HEK293 (cell line): Measurements from ENCODE around the gene SRRM2.

Source experiments
- CTCF ChIA-PET: fragments of 350-600 bp; formaldehyde crosslinking; extraction: SDS; loops from one replicate; lab custom pipeline; 2021; ENCODE audit warnings: antibody characterized with exemption; lab: Yijun Ruan, JAX
- POLR2A ChIA-PET: fragments of 300-600 bp; formaldehyde crosslinking; extraction: SDS; loops from one replicate; lab custom pipeline; 2020; ENCODE audit warnings: antibody characterized with exemption, inconsistent platforms; lab: Yijun Ruan, JAX
- H3K27ac ChIP-seq: fragments of 200-500 bp; sonication (Bioruptor generic); 2 replicates; pipeline ENCODE4 v1.5.1; 2014; ENCODE audit warnings: low read depth, low read length, control low read depth, inconsistent platforms; ENCODE audit errors: extremely low read depth
- H3K36me3 ChIP-seq, 2 experiments: fragments of 200-500 bp in 1 of 2; sonication (Bioruptor generic) in 1 of 2; 1 replicate in 1 of 2; 2 replicates in 1 of 2; pipeline ENCODE4 v1.5.1; 2014 to 2017; ENCODE audit warnings: inconsistent platforms in 2 of 2, low read length in 2 of 2; ENCODE audit not compliant: control insufficient read depth in 2 of 2, insufficient read depth in 1 of 2
- H3K4me1 ChIP-seq: fragments of 200-500 bp; sonication (Bioruptor generic); 2 replicates; pipeline ENCODE4 v1.5.1; 2014; ENCODE audit warnings: mild to moderate bottlenecking, low read length, inconsistent platforms; ENCODE audit not compliant: control insufficient read depth, insufficient read depth
- H3K4me3 ChIP-seq: 2 replicates; pipeline ENCODE4 v1.5.1; 2011; ENCODE audit warnings: low read depth, mild to moderate bottlenecking, control low read depth, low read length, moderate library complexity
- H3K9me3 ChIP-seq: fragments of 200-500 bp; sonication (Bioruptor generic); 2 replicates; pipeline ENCODE4 v1.5.1; 2014; ENCODE audit warnings: low read depth, low read length, inconsistent platforms; ENCODE audit not compliant: control insufficient read depth, insufficient read depth
- EGR2 ChIP-seq: fragments of 450-650 bp; formaldehyde crosslinking; IDR thresholded peaks from 2 replicates; pipeline ENCODE4 v1.5.1; 2016; ENCODE audit warnings: low read depth, missing biosample characterization, missing genetic modification characterization
- GLI2 ChIP-seq: fragments of 450-650 bp; formaldehyde crosslinking; IDR thresholded peaks from 2 replicates; pipeline ENCODE4; 2017; ENCODE audit warnings: missing biosample characterization, missing genetic modification characterization, low read depth, borderline replicate concordance
- GLIS2 ChIP-seq: fragments of 450-650 bp; formaldehyde crosslinking; IDR thresholded peaks from 2 replicates; pipeline ENCODE4 v1.5.1; 2016; ENCODE audit warnings: missing biosample characterization, missing genetic modification characterization
- KLF1 ChIP-seq: fragments of 450-650 bp; formaldehyde crosslinking; IDR thresholded peaks from 2 replicates; pipeline ENCODE4 v1.5.1; 2016; ENCODE audit warnings: missing biosample characterization, missing genetic modification characterization
- KLF8 ChIP-seq: fragments of 450-650 bp; formaldehyde crosslinking; IDR thresholded peaks from 2 replicates; pipeline ENCODE4 v1.5.1; 2016; ENCODE audit warnings: missing biosample characterization, missing genetic modification characterization
- OVOL3 ChIP-seq: fragments of 450-650 bp; formaldehyde crosslinking; IDR thresholded peaks from 2 replicates; pipeline ENCODE4 v1.5.1; 2016; ENCODE audit warnings: missing biosample characterization, missing genetic modification characterization
- PATZ1 ChIP-seq: fragments of 450-650 bp; formaldehyde crosslinking; IDR thresholded peaks from 2 replicates; pipeline ENCODE4 v1.5.1; 2016; ENCODE audit warnings: missing biosample characterization, missing genetic modification characterization
- WT1 ChIP-seq: fragments of 450-650 bp; formaldehyde crosslinking; IDR thresholded peaks from 2 replicates; pipeline ENCODE4 v1.5.1; 2016; ENCODE audit warnings: missing biosample characterization, missing genetic modification characterization
- ZBTB20 ChIP-seq: fragments of 450-650 bp; formaldehyde crosslinking; IDR thresholded peaks from 2 replicates; pipeline ENCODE4 v1.5.1; 2016; ENCODE audit warnings: missing biosample characterization, missing genetic modification characterization
- ZFP69B ChIP-seq: fragments of 450-650 bp; formaldehyde crosslinking; IDR thresholded peaks from 2 replicates; pipeline ENCODE4 v1.5.1; 2016; ENCODE audit warnings: missing biosample characterization, missing genetic modification characterization
- ZNF10 ChIP-seq: fragments of 450-650 bp; formaldehyde crosslinking; IDR thresholded peaks from 2 replicates; pipeline ENCODE4 v1.5.1; 2017; ENCODE audit warnings: missing biosample characterization, missing genetic modification characterization
- ZNF2 ChIP-seq: fragments of 450-650 bp; formaldehyde crosslinking; IDR thresholded peaks from 2 replicates; pipeline ENCODE4 v1.5.1; 2016; ENCODE audit warnings: missing biosample characterization, missing genetic modification characterization
- ZNF341 ChIP-seq: fragments of 450-650 bp; formaldehyde crosslinking; IDR thresholded peaks from 2 replicates; pipeline ENCODE4; 2016; ENCODE audit warnings: low read depth, missing biosample characterization, missing genetic modification characterization
- ZNF692 ChIP-seq: fragments of 450-650 bp; formaldehyde crosslinking; IDR thresholded peaks from 2 replicates; pipeline ENCODE4 v1.5.1; 2016; ENCODE audit warnings: missing biosample characterization, missing genetic modification characterization
- ZNF792 ChIP-seq: fragments of 450-650 bp; formaldehyde crosslinking; IDR thresholded peaks from 2 replicates; pipeline ENCODE4 v1.5.1; 2016; ENCODE audit warnings: missing biosample characterization, missing genetic modification characterization
- ZSCAN16 ChIP-seq: fragments of 450-650 bp; formaldehyde crosslinking; IDR thresholded peaks from 2 replicates; pipeline ENCODE4 v1.5.1; 2016; ENCODE audit warnings: missing biosample characterization, missing genetic modification characterization
- TF ChIP-seq, protein P1 (sequence below): fragments of 450-650 bp; formaldehyde crosslinking; IDR thresholded peaks from 2 replicates; pipeline ENCODE4 v1.5.1; 2016; ENCODE audit warnings: missing biosample characterization, missing genetic modification characterization

Gene SRRM2

DNA sequence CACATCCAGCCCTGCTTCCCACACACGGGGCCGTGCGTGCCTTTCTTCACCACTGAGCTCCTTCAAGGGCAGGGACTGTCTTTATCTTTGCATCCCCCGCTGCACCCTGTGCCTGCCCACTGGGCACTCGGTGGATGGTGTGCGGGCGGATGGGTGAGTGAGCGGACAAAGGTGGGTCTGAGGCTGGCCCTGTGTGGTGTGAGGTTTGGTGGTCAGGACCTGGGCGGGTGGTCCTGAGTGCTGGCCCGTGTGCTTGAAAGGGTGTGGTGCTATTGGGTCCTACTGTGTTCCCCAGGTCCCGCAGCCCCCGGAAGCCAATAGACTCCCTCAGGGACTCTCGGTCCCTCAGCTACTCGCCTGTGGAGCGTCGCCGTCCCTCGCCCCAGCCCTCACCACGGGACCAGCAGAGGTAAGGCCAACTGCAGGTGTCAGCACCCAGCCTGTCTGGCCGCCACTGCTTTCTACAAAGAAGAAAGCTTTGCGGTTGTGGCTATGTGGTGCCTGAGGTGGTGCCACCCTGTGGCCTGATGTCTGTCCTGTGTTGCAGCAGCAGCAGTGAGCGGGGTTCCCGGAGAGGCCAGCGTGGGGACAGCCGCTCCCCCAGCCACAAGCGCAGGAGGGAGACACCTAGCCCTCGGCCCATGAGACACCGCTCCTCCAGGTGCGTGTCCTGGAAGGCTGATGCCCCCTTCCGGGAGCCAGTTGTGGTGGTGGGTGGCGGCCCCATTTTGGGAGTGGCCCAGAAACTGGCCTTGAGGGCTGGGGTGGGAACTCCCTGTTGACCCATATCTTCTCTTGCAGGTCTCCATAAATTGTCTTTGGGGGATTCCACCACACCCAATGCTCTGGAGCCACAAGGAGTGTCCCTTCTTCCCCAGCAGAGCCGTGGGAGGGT lies 17.9 kb downstream of the SRRM2 start (continued):
- 0 out of 2 replicates have a peak, but pooled peaks have one; percentile 16 for TF ChIP-seq WT1 (tag by site-specific recombination)
- no peak for TF ChIP-seq GLI2 (tag by site-specific recombination)
- TF ChIP-seq ZNF792 (tag by site-specific recombination) = no peak
- no peak for TF ChIP-seq ZSCAN16 (tag by site-specific recombination)
- no peak for TF ChIP-seq KLF8 (tag by site-specific recombination)
- TF ChIP-seq KLF1 (tag by site-specific recombination) = peak; percentile 96
- TF ChIP-seq, all 188 proteins: peak for 16

- Histone ChIP-seq H3K4me3 (no peak overlapping the region), H3K36me3 (peaks cover 14 to 92% of the 10 kb centered on the region in 2 experiments), H3K4me1 (no peaks in the 10 kb centered on the region; the same call in 1 of the 2 replicates), H3K9me3 (no peaks in the 10 kb centered on the region), H3K27ac (no peak overlapping the region)
- CTCF ChIA-PET = interaction anchor here (0.7 to 1.1 kb wide), 3 partner anchors 18 to 155 kb away, joined by 3 to 4 read pairs (median 3); no protein-coding TSS in a partner anchor
- no peak for TF ChIP-seq ZNF10 (tag by site-specific recombination)
- peak; percentile 63 for TF ChIP-seq GLIS2
- TF ChIP-seq ZFP69B (tag by site-specific recombination) = peak; percentile 82
- TF ChIP-seq ZNF341 (tag by site-specific recombination) = peak; percentile 32; the same call in 1 of the 2 replicates
- peak; percentile 83 for TF ChIP-seq ZNF692 (tag by site-specific recombination)
- TF ChIP-seq PATZ1 = 0 out of 2 replicates have a peak, but pooled peaks have one; percentile 31
- TF ChIP-seq ZNF2 (tag by site-specific recombination) = peak; percentile 26; the same call in 1 of the 2 replicates
- no peak for TF ChIP-seq OVOL3 (tag by site-specific recombination)
- no peak for TF ChIP-seq ZBTB20
- TF ChIP-seq EGR2 (tag by site-specific recombination) = no peak
- TF ChIP-seq, protein P1, sequence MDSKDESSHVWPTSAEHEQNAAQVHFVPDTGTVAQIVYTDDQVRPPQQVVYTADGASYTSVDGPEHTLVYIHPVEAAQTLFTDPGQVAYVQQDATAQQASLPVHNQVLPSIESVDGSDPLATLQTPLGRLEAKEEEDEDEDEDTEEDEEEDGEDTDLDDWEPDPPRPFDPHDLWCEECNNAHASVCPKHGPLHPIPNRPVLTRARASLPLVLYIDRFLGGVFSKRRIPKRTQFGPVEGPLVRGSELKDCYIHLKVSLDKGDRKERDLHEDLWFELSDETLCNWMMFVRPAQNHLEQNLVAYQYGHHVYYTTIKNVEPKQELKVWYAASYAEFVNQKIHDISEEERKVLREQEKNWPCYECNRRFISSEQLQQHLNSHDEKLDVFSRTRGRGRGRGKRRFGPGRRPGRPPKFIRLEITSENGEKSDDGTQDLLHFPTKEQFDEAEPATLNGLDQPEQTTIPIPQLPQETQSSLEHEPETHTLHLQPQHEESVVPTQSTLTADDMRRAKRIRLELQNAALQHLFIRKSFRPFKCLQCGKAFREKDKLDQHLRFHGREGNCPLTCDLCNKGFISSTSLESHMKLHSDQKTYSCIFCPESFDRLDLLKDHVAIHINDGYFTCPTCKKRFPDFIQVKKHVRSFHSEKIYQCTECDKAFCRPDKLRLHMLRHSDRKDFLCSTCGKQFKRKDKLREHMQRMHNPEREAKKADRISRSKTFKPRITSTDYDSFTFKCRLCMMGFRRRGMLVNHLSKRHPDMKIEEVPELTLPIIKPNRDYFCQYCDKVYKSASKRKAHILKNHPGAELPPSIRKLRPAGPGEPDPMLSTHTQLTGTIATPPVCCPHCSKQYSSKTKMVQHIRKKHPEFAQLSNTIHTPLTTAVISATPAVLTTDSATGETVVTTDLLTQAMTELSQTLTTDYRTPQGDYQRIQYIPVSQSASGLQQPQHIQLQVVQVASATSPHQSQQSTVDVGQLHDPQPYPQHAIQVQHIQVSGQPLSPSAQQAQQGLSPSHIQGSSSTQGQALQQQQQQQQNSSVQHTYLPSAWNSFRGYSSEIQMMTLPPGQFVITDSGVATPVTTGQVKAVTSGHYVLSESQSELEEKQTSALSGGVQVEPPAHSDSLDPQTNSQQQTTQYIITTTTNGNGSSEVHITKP (tag by site-specific recombination) = 0 out of 2 replicates have a peak, but pooled peaks have one; percentile 9
- POLR2A ChIA-PET = interaction anchor here (0.6 to 1.6 kb wide), 3 partner anchors 15 to 55 kb away, joined by 3 to 6 read pairs (median 4); partner anchors contain the start of gene SRRM2
Observed at GRCh38 chr16:2771496-2772402, 19.3 kb downstream of the SRRM2 start.
